Fibroblast of lung (primary cell): ENCODE data around the gene VPS13D. TPM values are rescaled to one million over a fixed set of nuclear protein-coding genes. Genes with fewer than 3 reads are reported as not detected.
"Not testable (repeated sequence)": the region's sequence is repeated elsewhere in the genome, so short reads cannot be mapped to it uniquely, and the experiment has no call there.

Experiments used
- DNase-seq, 2 donors: peaks; one replicate each; pipeline versions ENCODE4 v3.0.0 to v3.0.0-alpha.2; 2010; ENCODE audit warnings: low read depth in 2 of 2
- H2AFZ ChIP-seq: 2 replicates; pipeline ENCODE4 v1.5.1; 2012; ENCODE audit warnings: low read length, control low read depth, inconsistent platforms
- H3K27ac ChIP-seq: 2 replicates; pipeline ENCODE4 v1.5.1; 2011; ENCODE audit warnings: low read length, control low read depth; ENCODE audit not compliant: insufficient read depth
- H3K27me3 ChIP-seq: 2 replicates; pipeline ENCODE4 v1.5.1; 2011; ENCODE audit warnings: mild to moderate bottlenecking, low read length; ENCODE audit not compliant: control insufficient read depth, insufficient read depth
- H3K36me3 ChIP-seq: 2 replicates; pipeline ENCODE4 v1.5.1; 2011; ENCODE audit warnings: low read length; ENCODE audit not compliant: control insufficient read depth, insufficient read depth
- H3K4me1 ChIP-seq: 2 replicates; pipeline ENCODE4 v1.5.1; 2011; ENCODE audit warnings: low read length; ENCODE audit not compliant: control insufficient read depth, insufficient read depth; ENCODE audit errors: extremely low read depth
- H3K4me2 ChIP-seq: 2 replicates; pipeline ENCODE4 v1.5.1; 2011; ENCODE audit warnings: low read length, control low read depth; ENCODE audit not compliant: insufficient read depth; ENCODE audit errors: extremely low read depth
- H3K4me3 ChIP-seq, 4 experiments: fragments of 200-600 bp in 1 of 4; sonication (generic) in 1 of 4; replicated peaks in 1 of 4; 2 replicates each; pipeline ENCODE4 v1.5.1; 2011 to 2016; ENCODE audit warnings: low read length in 4 of 4, low read depth in 3 of 4, mild to moderate bottlenecking in 3 of 4, control low read depth in 2 of 4, inconsistent platforms in 1 of 4, mixed read lengths in 1 of 4; ENCODE audit not compliant: insufficient read depth in 1 of 4; ENCODE audit errors: control extremely low read depth in 1 of 4
- H3K79me2 ChIP-seq: 2 replicates; pipeline ENCODE4 v1.5.1; 2012; ENCODE audit warnings: mild to moderate bottlenecking, low read length, inconsistent platforms; ENCODE audit not compliant: control insufficient read depth, insufficient read depth
- H3K9ac ChIP-seq: 2 replicates; pipeline ENCODE4 v1.5.1; 2011; ENCODE audit warnings: mild to moderate bottlenecking, low read length, control low read depth; ENCODE audit not compliant: insufficient read depth
- H3K9me3 ChIP-seq: 2 replicates; pipeline ENCODE4 v1.5.1; 2012; ENCODE audit warnings: low read depth, low read length; ENCODE audit not compliant: control insufficient read depth, insufficient read depth
- H4K20me1 ChIP-seq: 2 replicates; pipeline ENCODE4 v1.5.1; 2011; ENCODE audit warnings: low read length; ENCODE audit not compliant: control insufficient read depth, insufficient read depth; ENCODE audit errors: extremely low read depth
- CTCF ChIP-seq, 2 donors: IDR thresholded peaks in 1 of 2; conservative IDR thresholded peaks in 1 of 2; 1 replicate in 1 of 2; 2 replicates in 1 of 2; pipeline ENCODE4 v1.5.1; 2011 to 2012; ENCODE audit warnings: low read length in 2 of 2, control low read depth in 1 of 2, inconsistent platforms in 1 of 2, low read depth in 1 of 2, mild to moderate bottlenecking in 1 of 2
- EZH2 ChIP-seq: IDR thresholded peaks from 2 replicates; pipeline ENCODE4 v1.5.1; 2012; ENCODE audit warnings: low read length, control low read depth, mild to moderate bottlenecking; ENCODE audit errors: missing control alignments
- polyA plus RNA-seq, 2 donors: library from polyadenylated mRNA; depleted of rRNA in 1 of 2; stranded (reverse) in 1 of 2; unstranded in 1 of 2; fragments of >200 nt; gene quantifications; 2 replicates each; pipeline ENCODE4 v1.2.1, GENCODE V29; 2011 to 2012; ENCODE audit warnings: missing spikeins in 1 of 2
- total RNA-seq: library from RNA; depleted of rRNA; stranded (reverse); fragments of >200 nt; gene quantifications from 2 replicates; pipeline ENCODE4 v1.2.1, GENCODE V29; 2014

VPS13D gene
- total and polyA plus RNA-seq, 2 donors (not counting 1 experiment from before 2014, with no cell fraction given) = 14.6 to 40.0 TPM

- no peaks in the 10 kb centered on the region for H3K27me3 ChIP-seq
- no peak overlapping the region for H3K9ac ChIP-seq
- H3K4me3 ChIP-seq = no peak overlapping the region
- H3K4me2 ChIP-seq = no peak overlapping the region
- H3K36me3 ChIP-seq = no peaks in the 10 kb centered on the region
- H3K4me1 ChIP-seq = peaks cover 8% of the 10 kb centered on the region
- H2AFZ ChIP-seq = no peak overlapping the region
- H3K27ac ChIP-seq = no peak overlapping the region
- no peaks in the 10 kb centered on the region for H3K9me3 ChIP-seq
- no peaks in the 10 kb centered on the region for H3K79me2 ChIP-seq
- DNase-seq = no peak
- TF ChIP-seq EZH2 (no peak), CTCF (conservative IDR thresholded peaks at IDR 0.05 in 1 of 2, IDR thresholded peaks at IDR 0.05 in 1 of 2; ENCODE audit: low read depth in 1 of 2, low read length in 2 of 2) (no peak)
- H4K20me1 ChIP-seq = no peaks in the 10 kb centered on the region
These were observed 239.7 kb downstream of the VPS13D start for GRCh38 chr1:12469493-12469892.

DNA sequence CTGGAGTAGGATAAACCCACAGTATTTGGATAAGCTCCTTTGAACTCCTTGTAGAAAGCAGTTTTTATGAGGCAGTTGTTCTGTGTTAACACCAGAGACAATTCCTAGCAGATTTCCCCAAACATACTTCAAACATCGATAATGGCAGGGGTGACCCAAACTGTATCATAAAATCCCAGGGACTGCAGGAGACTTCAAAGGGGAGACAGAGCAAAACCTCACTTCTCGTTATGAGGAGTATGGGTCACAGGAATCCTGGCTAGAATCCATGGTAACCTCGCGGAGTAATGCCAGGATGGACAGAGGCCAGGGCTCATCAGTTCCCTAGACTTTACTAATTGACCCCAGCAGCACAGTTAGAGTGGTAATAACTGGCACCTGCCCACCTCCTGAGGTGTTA is 240.2 kb downstream of the VPS13D start:
- no peak overlapping the region for H2AFZ ChIP-seq
- no peak overlapping the region for H3K27ac ChIP-seq
- H3K9me3 ChIP-seq = no peaks in the 10 kb centered on the region
- DNase-seq = no peak
- no peaks in the 10 kb centered on the region for H3K27me3 ChIP-seq
- H3K4me2 ChIP-seq = no peak overlapping the region
- no peak overlapping the region for H3K9ac ChIP-seq
- no peaks in the 10 kb centered on the region for H4K20me1 ChIP-seq
- H3K4me1 ChIP-seq = peaks cover 7% of the 10 kb centered on the region
- TF ChIP-seq CTCF (conservative IDR thresholded peaks at IDR 0.05 in 1 of 2, IDR thresholded peaks at IDR 0.05 in 1 of 2; ENCODE audit: low read depth in 1 of 2, low read length in 2 of 2) = no peak
- TF ChIP-seq EZH2 = no peak
- H3K36me3 ChIP-seq = no peaks in the 10 kb centered on the region
- H3K4me3 ChIP-seq = no peak overlapping the region
- no peaks in the 10 kb centered on the region for H3K79me2 ChIP-seq

DNA sequence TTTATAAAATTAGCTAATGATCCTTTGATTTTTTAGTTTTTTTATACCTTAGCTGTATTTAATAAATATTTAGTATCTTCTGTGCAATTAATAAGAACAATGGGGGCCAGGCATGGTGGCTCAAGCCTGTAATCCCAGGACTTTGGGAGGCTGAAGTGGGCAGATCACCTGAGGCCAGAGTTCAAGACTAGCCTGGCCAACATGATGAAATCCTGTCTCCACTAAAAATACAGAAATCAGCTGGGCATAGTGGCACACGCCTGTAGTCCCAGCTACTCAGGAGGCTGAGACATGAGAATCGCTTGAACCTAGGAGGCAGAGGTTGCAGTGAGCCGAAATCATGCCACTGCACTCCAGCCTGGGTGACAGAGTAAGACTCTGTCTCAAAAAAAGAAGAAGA is 241.1 kb downstream of the VPS13D start:
- not testable (repeated sequence) for H3K4me3 ChIP-seq, H3K9me3 ChIP-seq, H2AFZ ChIP-seq, DNase-seq, H3K27ac ChIP-seq, H3K79me2 ChIP-seq, H3K36me3 ChIP-seq, H3K9ac ChIP-seq, H3K27me3 ChIP-seq, H4K20me1 ChIP-seq, H3K4me2 ChIP-seq
- H3K4me1 ChIP-seq = peaks cover 10% of the 10 kb centered on the region
